Measurements from ENCODE around the gene PCDH9.

Gene PCDH9

DNA sequence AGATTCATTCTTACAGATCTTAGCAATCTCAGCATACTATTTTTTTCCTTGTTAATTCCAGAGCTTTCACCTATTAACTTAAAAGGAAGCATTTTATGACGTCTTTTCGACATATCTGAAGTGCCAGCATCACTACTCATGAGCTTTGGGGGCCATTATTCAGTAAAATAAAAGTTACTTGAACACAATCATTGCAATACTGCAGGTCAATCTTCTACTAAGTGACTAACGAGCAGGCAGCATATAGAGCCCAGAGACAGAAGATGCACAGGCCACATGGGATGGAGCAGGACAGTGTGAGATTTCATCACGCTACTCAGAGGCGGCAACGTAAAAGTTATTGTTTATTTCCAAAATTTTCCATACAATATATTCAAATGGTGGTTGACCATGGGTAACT lies 382.6 kb downstream of the PCDH9 start:
- no peaks in the 10 kb centered on the region for H3K36me3 ChIP-seq (ENCODE audit: insufficient read depth)
- no peaks in the 10 kb centered on the region for H3K79me2 ChIP-seq (ENCODE audit: insufficient read depth, low read depth)
- no peak overlapping the region for H2AFZ ChIP-seq (ENCODE audit: low read depth)
- H3K4me3 ChIP-seq (IDR thresholded peaks at IDR 0.05; ENCODE audit: insufficient read depth, low read depth, low read length): no peak overlapping the region
- H3K4me1 ChIP-seq (ENCODE audit: low read depth, poor library complexity, severe bottlenecking): peaks cover 5% of the 10 kb centered on the region
- TF ChIP-seq, protein P1, sequence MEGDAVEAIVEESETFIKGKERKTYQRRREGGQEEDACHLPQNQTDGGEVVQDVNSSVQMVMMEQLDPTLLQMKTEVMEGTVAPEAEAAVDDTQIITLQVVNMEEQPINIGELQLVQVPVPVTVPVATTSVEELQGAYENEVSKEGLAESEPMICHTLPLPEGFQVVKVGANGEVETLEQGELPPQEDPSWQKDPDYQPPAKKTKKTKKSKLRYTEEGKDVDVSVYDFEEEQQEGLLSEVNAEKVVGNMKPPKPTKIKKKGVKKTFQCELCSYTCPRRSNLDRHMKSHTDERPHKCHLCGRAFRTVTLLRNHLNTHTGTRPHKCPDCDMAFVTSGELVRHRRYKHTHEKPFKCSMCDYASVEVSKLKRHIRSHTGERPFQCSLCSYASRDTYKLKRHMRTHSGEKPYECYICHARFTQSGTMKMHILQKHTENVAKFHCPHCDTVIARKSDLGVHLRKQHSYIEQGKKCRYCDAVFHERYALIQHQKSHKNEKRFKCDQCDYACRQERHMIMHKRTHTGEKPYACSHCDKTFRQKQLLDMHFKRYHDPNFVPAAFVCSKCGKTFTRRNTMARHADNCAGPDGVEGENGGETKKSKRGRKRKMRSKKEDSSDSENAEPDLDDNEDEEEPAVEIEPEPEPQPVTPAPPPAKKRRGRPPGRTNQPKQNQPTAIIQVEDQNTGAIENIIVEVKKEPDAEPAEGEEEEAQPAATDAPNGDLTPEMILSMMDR (conservative IDR thresholded peaks at IDR 0.05; ENCODE audit: low read depth, low read length): no peak
- no peaks in the 10 kb centered on the region for H3K27me3 ChIP-seq (ENCODE audit: insufficient read depth, low read depth)
- no peaks in the 10 kb centered on the region for H4K20me1 ChIP-seq (ENCODE audit: insufficient read depth)
- no peak overlapping the region for H3K4me2 ChIP-seq
- no peak overlapping the region for H3K9ac ChIP-seq
- H3K27ac ChIP-seq: no peak overlapping the region

DNA sequence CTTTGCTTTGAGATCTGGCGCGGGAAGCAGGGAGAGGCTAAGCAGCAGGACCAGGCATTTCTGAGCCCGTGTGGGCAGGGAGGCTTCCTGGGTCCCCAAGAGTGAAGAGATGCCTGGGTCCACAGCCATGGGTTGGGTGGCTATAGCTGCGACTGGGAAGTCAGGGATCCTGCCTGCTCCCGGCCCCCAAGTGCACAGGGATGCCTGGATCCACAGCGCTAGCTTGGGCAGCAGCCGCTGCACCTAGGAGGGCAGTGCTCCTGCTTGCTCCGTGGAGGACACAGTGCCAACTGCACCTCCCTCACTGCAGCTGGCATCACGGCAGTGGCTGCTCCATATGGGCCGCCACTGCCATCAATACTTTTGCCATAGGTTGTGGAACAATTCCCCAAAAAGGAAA lies 384.7 kb downstream of the PCDH9 start:
- no peak overlapping the region for H3K4me3 ChIP-seq (IDR thresholded peaks at IDR 0.05; ENCODE audit: insufficient read depth, low read depth, low read length)
- peaks cover 8% of the 10 kb centered on the region for H3K4me1 ChIP-seq (ENCODE audit: low read depth, poor library complexity, severe bottlenecking)
- no peaks in the 10 kb centered on the region for H3K27me3 ChIP-seq (ENCODE audit: insufficient read depth, low read depth)
- H3K9ac ChIP-seq: no peak overlapping the region
- H2AFZ ChIP-seq (ENCODE audit: low read depth): no peak overlapping the region
- H3K36me3 ChIP-seq (ENCODE audit: insufficient read depth): no peaks in the 10 kb centered on the region
- no peaks in the 10 kb centered on the region for H3K79me2 ChIP-seq (ENCODE audit: insufficient read depth, low read depth)
- no peak overlapping the region for H3K4me2 ChIP-seq
- TF ChIP-seq, protein P1 (conservative IDR thresholded peaks at IDR 0.05; ENCODE audit: low read depth, low read length): no peak
- no peaks in the 10 kb centered on the region for H4K20me1 ChIP-seq (ENCODE audit: insufficient read depth)
- no peak overlapping the region for H3K27ac ChIP-seq

DNA sequence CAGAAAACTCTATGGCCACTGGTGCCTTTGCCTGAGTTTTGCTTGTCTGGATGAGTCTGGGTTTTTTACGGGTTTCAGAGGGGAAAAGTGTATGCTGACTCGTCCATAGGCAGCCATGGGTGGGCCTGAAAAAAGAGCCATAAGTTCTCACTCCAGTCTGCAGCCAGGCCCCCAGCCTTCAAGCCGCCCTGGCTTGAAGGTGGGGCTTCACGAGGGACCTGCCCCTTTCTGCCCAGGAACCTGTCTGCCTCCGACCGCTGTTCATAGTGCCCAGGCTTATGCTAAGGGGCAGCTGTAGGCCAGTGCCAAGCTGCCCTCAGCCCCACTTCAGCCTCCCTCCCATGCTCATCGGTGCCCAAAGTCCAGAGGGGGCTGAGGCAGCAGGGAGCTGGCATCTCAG lies 385.2 kb downstream of the PCDH9 start:
- Histone ChIP-seq H3K4me3 (IDR thresholded peaks at IDR 0.05; ENCODE audit: insufficient read depth, low read depth, low read length) (no peak overlapping the region), H3K4me1 (ENCODE audit: low read depth, poor library complexity, severe bottlenecking) (peaks cover 8% of the 10 kb centered on the region), H3K4me2 (no peak overlapping the region), H3K36me3 (ENCODE audit: insufficient read depth) (no peaks in the 10 kb centered on the region), H3K9ac (no peak overlapping the region), H3K79me2 (ENCODE audit: insufficient read depth, low read depth) (no peaks in the 10 kb centered on the region), H3K27ac (no peak overlapping the region), H3K27me3 (ENCODE audit: insufficient read depth, low read depth) (no peaks in the 10 kb centered on the region), H4K20me1 (ENCODE audit: insufficient read depth) (no peaks in the 10 kb centered on the region), H2AFZ (ENCODE audit: low read depth) (no peak overlapping the region)
- TF ChIP-seq, protein P1 (conservative IDR thresholded peaks at IDR 0.05; ENCODE audit: low read depth, low read length): no peak

DNA sequence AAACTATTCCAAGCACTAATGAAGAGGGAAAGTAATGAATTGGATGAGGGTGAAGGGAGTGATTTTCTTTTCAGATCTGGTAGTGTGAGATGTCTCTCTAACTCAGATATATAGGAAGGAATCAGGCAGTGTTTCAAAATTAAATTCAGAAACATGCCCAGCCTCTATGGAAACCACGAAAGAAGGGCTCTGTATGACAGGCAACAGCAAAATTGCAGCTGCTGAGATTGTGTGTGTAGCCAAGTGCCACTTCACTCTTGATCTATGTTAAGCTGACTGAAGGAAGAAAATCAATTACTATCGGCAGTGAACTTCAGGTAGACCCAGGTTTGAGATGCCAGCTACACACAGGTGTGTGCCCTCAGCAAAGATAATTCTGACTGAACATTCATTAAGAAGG lies 387.4 kb downstream of the PCDH9 start:
- Histone ChIP-seq H3K4me1 (ENCODE audit: low read depth, poor library complexity, severe bottlenecking) (peaks cover 8% of the 10 kb centered on the region), H3K27ac (no peak overlapping the region), H2AFZ (ENCODE audit: low read depth) (no peak overlapping the region), H4K20me1 (ENCODE audit: insufficient read depth) (no peaks in the 10 kb centered on the region), H3K9ac (no peak overlapping the region), H3K4me3 (IDR thresholded peaks at IDR 0.05; ENCODE audit: insufficient read depth, low read depth, low read length) (no peak overlapping the region), H3K36me3 (ENCODE audit: insufficient read depth) (no peaks in the 10 kb centered on the region), H3K4me2 (peak overlapping the region; percentile 42), H3K27me3 (ENCODE audit: insufficient read depth, low read depth) (no peaks in the 10 kb centered on the region), H3K79me2 (ENCODE audit: insufficient read depth, low read depth) (no peaks in the 10 kb centered on the region)
- TF ChIP-seq, protein P1 (conservative IDR thresholded peaks at IDR 0.05; ENCODE audit: low read depth, low read length): no peak

Measured in KMS-11 (cell line).